Adipocyte (in vitro differentiated cells): ENCODE data around the gene MUC2.

Experiments
- DNase-seq: peaks from one replicate; pipeline ENCODE4 v3.0.0-alpha.2; 2015; ENCODE audit warnings: low read depth
- H3K27me3 ChIP-seq: replicated peaks from 2 replicates; pipeline ENCODE4 v1.7.0; 2013; ENCODE audit warnings: mild to moderate bottlenecking, low read length, moderate library complexity; ENCODE audit not compliant: control insufficient read depth, insufficient read depth
- H3K36me3 ChIP-seq: 2 replicates; pipeline ENCODE4 v1.7.0; 2013; ENCODE audit warnings: low read length, mild to moderate bottlenecking, moderate library complexity; ENCODE audit not compliant: control insufficient read depth, insufficient read depth, severe bottlenecking
- H3K4me1 ChIP-seq: 2 replicates; pipeline ENCODE4 v1.7.0; 2013; ENCODE audit warnings: mild to moderate bottlenecking, low read length, moderate library complexity; ENCODE audit not compliant: control insufficient read depth, insufficient read depth
- H3K4me3 ChIP-seq: 2 replicates; pipeline ENCODE4 v1.7.0; 2013; ENCODE audit warnings: mild to moderate bottlenecking, low read length, moderate library complexity
- H3K9ac ChIP-seq: 2 replicates; pipeline ENCODE4 v1.7.0; 2013; ENCODE audit warnings: mild to moderate bottlenecking, low read length, moderate library complexity
- H3K9me3 ChIP-seq: 2 replicates; pipeline ENCODE4 v1.7.0; 2013; ENCODE audit warnings: mild to moderate bottlenecking, low read length, moderate library complexity; ENCODE audit not compliant: control insufficient read depth

MUC2 gene

GRCh38 chr11:1069740-1070139 lies 4.9 kb upstream of the MUC2 start:
- no peak for DNase-seq
- Histone ChIP-seq H3K9me3 (no peaks in the 10 kb centered on the region), H3K9ac (no peak overlapping the region), H3K27me3 (peaks cover 8% of the 10 kb centered on the region), H3K36me3 (no peaks in the 10 kb centered on the region), H3K4me1 (peaks cover 11% of the 10 kb centered on the region), H3K4me3 (no peak overlapping the region)

GRCh38 chr11:1070594-1071462 lies 3.8 kb upstream of the MUC2 start:
- no peak overlapping the region for H3K9ac ChIP-seq
- peaks cover 11% of the 10 kb centered on the region for H3K4me1 ChIP-seq
- DNase-seq = no peak
- no peak overlapping the region for H3K4me3 ChIP-seq
- H3K36me3 ChIP-seq = no peaks in the 10 kb centered on the region
- peaks cover 11% of the 10 kb centered on the region for H3K27me3 ChIP-seq
- H3K9me3 ChIP-seq = no peaks in the 10 kb centered on the region

DNA sequence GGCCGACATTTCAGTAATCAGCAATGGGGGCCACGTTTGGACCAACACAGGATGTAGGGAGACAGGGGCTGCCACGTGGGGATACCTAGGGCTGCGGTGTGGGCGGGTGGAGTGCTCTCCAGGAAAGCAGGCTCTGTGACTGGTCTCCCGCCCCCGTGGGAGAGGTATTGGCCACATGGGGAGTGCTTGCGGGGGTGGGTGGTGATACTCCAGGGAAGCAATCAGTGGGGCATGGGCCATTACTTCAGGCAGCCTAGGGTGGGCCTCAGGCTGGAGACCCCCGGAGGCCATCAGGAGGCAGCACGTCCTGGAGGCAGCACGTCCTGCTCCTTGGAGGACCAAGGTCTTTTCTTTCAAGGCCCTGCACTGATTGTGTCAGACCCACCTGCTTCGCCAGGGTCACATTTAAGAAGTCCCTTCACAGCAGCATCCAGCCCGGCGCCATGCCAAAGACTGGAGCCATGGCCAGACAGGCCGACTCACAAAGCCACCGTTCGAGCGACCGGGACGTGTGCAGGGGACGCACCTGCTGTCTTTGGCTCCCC lies 3.0 kb upstream of the MUC2 start:
- no peak overlapping the region for H3K4me3 ChIP-seq
- H3K9me3 ChIP-seq = no peaks in the 10 kb centered on the region
- peaks cover 11% of the 10 kb centered on the region for H3K4me1 ChIP-seq
- no peak overlapping the region for H3K9ac ChIP-seq
- H3K36me3 ChIP-seq = no peaks in the 10 kb centered on the region
- no peak for DNase-seq
- peaks cover 12% of the 10 kb centered on the region for H3K27me3 ChIP-seq

DNA sequence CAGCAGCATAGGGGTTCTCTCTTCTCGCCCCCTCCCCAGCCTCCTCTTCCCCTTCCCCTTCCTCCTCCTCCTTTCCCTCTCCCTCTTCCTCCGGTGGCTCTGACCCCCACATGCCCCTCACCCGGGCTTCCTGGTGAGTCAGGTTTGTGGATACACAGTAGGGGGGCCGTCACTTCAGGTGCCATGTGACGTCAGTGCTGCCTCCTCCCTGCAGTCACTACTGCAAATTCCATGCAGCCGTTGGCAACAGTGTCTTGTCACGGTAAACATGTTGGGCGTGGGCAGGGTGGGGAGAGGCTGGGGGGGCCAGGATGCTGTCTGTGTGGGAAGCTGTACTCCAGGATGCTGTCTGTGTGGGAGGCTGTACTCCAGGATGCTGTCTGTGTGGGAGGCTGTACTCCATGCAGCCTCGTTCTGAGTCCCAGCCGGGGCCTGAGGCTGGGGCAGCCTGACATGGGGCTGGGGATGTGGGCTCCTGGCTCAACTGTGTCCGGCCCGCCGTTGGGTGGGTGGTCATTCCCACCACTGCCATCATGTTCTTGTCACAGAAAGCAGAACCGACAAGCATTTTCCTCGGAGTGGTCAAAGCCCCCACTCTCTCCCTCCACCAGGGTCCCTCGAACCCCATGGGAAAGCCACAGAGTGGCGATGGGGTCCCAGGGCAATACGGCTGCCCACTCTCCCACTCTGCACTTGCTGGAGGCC lies 2.4 kb upstream of the MUC2 start:
- Histone ChIP-seq H3K9ac (no peak overlapping the region), H3K4me3 (no peak overlapping the region), H3K27me3 (peaks cover 12% of the 10 kb centered on the region), H3K4me1 (peaks cover 11% of the 10 kb centered on the region), H3K36me3 (no peaks in the 10 kb centered on the region), H3K9me3 (no peaks in the 10 kb centered on the region)
- peak; percentile 2 for DNase-seq

- Histone ChIP-seq H3K9ac (no peak overlapping the region), H3K4me1 (peaks cover 11% of the 10 kb centered on the region), H3K36me3 (no peaks in the 10 kb centered on the region), H3K9me3 (no peaks in the 10 kb centered on the region), H3K4me3 (no peak overlapping the region), H3K27me3 (peaks cover 12% of the 10 kb centered on the region)
- no peak for DNase-seq
Measured at GRCh38 chr11:1072821-1073231, 1.8 kb upstream of the MUC2 start.

DNA sequence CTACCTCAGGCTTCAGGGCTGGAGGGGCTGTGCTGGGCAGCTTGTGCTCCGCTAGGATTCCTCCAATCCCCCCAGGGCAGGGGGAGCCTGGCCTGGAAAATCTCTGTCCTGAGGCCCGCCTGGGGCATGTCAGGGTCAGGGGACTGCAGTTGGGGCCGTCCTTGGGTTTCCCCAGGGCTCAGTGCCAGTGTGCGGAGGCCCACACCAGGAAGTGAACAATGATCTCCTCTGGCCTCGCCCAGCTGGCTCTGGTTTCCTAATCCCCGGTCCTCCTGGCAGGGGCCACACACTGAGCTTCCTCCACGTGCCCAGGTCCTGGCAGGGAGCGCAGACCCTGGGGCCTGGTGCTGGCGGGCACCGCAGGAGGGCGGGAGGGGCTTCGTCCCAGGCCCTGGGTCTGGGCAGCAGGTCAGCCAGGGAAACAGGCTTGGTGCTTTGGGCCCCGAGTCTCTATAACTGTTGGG lies 1.4 kb upstream of the MUC2 start:
- H3K9ac ChIP-seq = no peak overlapping the region

DNA sequence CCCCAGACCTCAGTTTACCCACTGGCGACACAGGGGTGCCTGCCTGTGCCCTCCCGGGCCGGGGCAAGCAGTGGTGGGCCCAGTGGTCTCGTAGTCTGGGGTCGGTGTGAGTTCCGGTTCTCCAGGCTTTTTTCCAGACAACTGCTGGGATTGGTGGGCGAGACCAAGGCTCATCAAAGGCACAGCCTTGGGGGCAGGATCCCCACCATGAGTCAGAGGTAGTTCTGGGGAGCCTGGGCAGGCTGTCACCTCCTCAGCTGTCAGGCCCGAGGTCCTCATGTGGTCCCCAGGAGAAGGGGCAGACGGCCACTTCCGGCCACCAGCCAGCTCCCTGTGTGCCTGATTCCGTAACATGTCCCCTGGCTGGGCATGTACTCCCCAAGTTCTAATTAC lies 827 bp upstream of the MUC2 start:
- Histone ChIP-seq H3K27me3 (peaks cover 12% of the 10 kb centered on the region), H3K36me3 (no peaks in the 10 kb centered on the region), H3K4me1 (peaks cover 11% of the 10 kb centered on the region), H3K9me3 (no peaks in the 10 kb centered on the region), H3K4me3 (no peak overlapping the region), H3K9ac (no peak overlapping the region)
- no peak for DNase-seq

More for the DNA sequence above, 1.4 kb upstream of the MUC2 start:
- Histone ChIP-seq H3K27me3 (peaks cover 12% of the 10 kb centered on the region), H3K36me3 (no peaks in the 10 kb centered on the region), H3K4me3 (no peak overlapping the region), H3K4me1 (peaks cover 11% of the 10 kb centered on the region), H3K9me3 (no peaks in the 10 kb centered on the region)
- DNase-seq = peak; percentile 63

- Histone ChIP-seq H3K4me3 (no peak overlapping the region), H3K9me3 (no peaks in the 10 kb centered on the region), H3K4me1 (peaks cover 11% of the 10 kb centered on the region), H3K9ac (no peak overlapping the region), H3K27me3 (peaks cover 12% of the 10 kb centered on the region), H3K36me3 (no peaks in the 10 kb centered on the region)
- DNase-seq = no peak
Measured at GRCh38 chr11:1075341-1075911, 752 bp downstream of the MUC2 start.

DNA sequence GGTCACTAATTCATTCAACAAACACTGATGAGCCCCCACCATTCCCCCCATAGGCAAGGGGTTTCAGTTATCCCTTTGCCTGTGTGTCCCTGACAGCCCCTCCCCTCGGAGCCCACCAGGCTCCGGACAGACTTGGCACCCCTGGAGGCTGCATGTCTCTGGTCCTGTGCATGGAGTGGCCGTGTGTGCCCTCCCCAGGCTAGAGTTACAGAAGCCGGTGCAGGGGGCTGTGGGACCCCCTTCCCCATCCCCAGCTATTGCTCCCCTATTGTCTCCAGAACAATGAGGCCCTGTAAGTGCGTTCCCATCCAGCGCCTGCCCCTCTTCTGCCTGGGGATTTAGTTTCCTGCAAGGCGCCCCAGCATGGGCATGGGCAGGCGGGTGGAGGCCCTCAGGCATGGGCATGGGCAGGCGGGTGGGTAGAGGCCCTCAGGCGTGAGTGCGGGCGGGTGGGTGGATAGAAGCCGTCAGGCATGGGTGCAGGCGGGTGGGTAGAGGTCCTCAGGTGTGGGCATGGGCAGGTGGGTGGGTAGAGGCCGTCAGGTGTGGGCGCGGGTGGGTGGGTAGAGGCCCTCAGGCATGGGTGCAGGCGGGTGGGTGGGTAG lies 1.5 kb downstream of the MUC2 start:
- no peak for DNase-seq
- H3K36me3 ChIP-seq = no peaks in the 10 kb centered on the region

DNA sequence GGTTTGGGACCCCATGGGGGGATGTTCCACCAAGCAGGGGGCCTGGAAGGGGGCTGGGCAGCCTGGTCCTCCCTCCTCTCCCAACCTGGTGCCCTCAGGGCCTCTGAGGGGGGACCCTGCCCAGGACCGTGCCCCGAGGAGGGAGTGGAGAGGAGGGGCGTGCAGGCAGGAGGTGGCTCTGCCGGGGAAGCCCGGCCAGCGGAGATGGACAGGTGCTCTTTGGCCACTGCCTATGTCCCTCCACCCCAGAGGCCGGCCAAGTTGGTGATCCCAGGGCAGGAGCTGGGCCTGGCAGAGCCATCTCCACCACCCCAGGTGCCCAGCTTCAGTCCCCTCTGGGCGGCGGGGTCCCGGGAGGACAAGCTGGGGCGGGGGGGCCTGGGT lies 2.4 kb downstream of the MUC2 start:
- Histone ChIP-seq H3K4me1 (peaks cover 11% of the 10 kb centered on the region), H3K36me3 (no peaks in the 10 kb centered on the region), H3K4me3 (no peak overlapping the region), H3K27me3 (peaks cover 9% of the 10 kb centered on the region), H3K9me3 (no peaks in the 10 kb centered on the region), H3K9ac (no peak overlapping the region)
- DNase-seq = no peak

More for the DNA sequence above, 1.5 kb downstream of the MUC2 start:
- Histone ChIP-seq H3K9me3 (no peaks in the 10 kb centered on the region), H3K27me3 (peaks cover 12% of the 10 kb centered on the region), H3K4me1 (peaks cover 11% of the 10 kb centered on the region), H3K4me3 (no peak overlapping the region), H3K9ac (no peak overlapping the region)
